Stimulated activated CD8-positive, alpha-beta memory T cell treated with anti-CD3 and anti-CD28 coated beads, Interleukin-7, amount 100 ng/mL, for 48 hours (primary cell): ENCODE measurements around the gene CLK2.
A peak's percentile ranks its signal among the peaks of the same experiment; 100 is the strongest.
"Not testable (repeated sequence)": the region's sequence is repeated elsewhere in the genome, so short reads cannot be mapped to it uniquely, and the experiment has no call there.

Experiments
- DNase-seq, 2 donors: peaks; one replicate each; pipeline ENCODE4 v3.0.0-alpha.2; 2020; ENCODE audit warnings: low read depth in 1 of 2; ENCODE audit errors: extremely low read depth in 1 of 2

CLK2 gene

DNA sequence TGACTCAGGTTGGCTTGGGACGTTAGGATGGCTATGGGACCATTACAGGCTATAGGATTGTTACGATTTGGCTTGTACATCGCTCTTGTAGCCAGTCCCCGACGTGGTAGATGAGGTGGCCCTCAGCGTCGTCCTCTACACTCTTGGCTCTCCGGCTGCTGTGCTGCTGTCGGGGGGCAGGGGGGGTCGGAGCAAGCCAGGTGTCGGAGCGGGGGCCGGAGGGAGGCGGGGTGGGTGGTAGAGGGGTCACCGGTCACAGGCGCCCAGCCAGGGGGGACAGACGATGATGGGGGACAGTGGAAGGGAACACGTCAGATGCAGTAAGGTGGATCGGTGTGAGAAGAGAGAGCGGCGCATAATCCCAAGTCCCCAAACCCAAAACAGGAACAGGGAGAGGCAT is 4.7 kb downstream of the CLK2 start:
- DNase-seq, result no peak

- no peak for DNase-seq
These were observed 5.9 kb downstream of the CLK2 start for GRCh38 chr1:155267373-155267772.

GRCh38 chr1:155266553-155266952 is 6.8 kb downstream of the CLK2 start:
- no peak for DNase-seq

GRCh38 chr1:155263067-155263466 is 10.2 kb downstream of the CLK2 start:
- no peak for DNase-seq

DNA sequence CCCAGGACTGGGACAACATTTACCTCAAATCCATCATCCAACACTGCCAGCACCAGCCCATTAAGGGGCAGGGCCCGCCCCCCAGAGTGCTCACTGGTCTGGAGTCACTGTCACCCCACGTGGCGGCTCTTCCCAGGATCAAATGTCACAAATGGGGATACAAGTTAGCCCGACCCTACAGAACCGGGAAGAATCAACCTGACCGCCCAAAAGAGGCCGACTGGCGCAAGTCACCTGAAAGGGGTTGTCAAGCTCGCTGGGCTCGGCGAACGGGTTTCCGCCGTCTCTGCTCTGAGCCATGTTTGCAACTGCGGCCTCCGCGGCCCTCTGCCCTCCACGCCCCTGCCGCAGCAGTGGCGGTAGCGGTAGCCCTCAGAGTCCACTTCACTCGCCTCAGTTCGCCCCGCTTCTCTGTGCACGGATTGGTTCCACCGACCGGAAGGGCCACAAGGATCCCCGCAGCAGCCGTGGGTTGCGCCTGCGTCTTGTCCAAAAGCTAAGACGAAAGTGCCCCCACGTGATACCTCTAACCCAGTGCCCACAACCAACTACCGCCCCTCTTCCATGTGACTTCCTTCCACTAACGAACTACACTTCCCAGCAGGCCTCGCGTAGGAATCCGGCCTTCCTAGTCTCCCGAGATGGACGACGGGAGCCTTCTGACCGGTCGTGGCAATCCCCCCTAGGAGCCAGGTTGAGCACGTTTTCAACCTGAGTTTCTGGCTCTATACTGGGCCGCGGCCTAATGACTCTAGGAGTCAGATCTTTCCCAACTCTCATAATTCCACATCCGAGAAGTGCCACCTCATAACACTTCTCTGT is 11.2 kb downstream of the CLK2 start, which contains the start of gene SCAMP3:
Gene SCAMP3, minus strand, starts transcription at position 509 of the 822 bp plus-strand sequence. Its CDS starts 209 bp downstream, at position 300.
- DNase-seq, result peak; percentile 75 to 93

- DNase-seq, result no peak
These were observed 11.8 kb downstream of the CLK2 start for GRCh38 chr1:155261493-155261851.

- no peak for DNase-seq
These were observed 13.0 kb downstream of the CLK2 start for GRCh38 chr1:155260276-155260675.

GRCh38 chr1:155256058-155256852 is 17.0 kb downstream of the CLK2 start:
- DNase-seq, result no peak

DNA sequence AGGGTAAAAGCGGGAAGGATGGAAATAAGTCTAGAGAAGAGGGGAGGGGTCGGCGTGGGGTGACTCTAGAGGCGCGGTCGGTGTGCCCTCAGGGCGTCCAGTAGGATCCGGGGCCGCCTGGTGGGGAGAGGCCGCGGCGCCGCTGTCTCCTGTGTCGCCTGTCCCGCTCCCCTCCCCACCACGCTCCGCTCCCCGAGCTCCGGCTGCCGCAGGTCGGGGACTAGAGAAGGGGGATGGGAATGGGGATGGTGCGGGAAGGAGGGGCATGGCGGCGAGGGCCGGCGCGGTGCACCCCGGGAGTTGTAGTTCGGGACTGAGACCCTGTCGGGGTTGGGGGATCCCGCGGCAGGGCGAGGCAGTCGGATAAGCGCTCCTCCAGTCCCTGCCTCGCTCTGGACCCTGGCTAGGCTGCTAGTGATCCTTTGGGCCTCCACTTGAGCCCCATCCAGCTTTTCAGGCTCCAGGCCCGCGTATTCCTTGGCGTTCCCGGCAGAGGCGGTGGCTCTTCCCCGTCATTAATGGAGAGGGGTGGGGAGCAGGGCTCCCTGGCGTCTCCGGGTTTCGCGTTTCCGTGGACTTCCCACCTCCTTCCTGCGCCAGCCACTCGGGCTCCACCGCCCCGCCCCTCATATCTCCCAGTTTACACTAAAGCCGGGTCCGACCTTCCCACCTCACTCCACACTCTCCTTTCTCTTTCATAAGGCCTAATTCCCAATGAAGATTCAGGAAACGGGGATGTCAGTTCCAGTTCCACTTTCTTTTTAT is 17.9 kb downstream of the CLK2 start, which contains the start of gene ENTREP3:
Gene ENTREP3, minus strand, starts transcription at position 241 of the 765 bp plus-strand sequence. CDS start 606 bp downstream, outside the sequence.
- DNase-seq, result peak; percentile 60 to 69

DNA sequence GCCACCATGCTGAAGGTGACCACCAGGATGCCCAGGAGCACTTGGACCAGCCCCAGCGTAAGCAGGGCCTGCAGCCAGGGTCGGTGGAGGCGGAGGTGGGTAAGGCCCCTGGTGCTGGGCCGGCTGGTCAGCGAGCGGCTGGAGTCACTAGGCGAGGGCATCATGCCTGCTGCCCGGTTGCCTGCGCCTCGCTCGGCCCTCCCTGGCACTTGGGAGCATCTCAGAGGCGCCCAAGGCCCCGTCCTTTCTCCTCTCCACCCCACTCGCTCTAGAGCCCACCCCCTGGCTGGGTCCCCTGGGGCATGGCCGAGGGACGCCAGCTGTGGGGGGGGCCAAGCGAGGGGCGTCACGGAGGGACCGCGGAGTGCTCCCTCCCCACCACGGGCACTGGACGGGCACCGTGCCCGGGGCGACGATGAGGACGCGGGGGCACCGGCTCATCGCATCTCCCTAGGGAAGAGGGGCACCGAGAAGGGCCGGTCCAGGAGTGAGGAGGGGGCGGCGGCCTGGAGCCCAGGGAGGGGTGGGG is 18.5 kb downstream of the CLK2 start:
- DNase-seq, result no peak

GRCh38 chr1:155254228-155254713 is 19.0 kb downstream of the CLK2 start:
- no peak for DNase-seq

DNA sequence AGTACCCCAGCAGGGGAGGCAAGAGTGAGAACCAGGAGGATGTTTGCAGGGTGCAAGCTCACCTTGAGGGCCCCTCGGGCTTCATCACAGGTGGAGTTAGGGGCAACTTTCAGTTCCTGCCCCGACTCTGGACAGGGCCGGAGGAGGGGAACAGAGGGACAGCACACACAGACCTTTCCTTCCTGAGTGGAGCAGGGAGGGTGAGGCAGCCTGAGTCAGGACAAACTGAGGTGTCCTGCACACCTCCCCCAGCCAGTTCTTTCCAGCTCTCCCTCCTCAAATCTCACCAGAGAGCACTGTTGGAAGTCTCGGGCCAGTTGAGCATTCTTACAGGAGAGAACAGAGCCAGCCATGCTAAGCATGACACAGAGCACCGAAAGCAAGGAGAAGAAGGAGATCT is 19.5 kb downstream of the CLK2 start:
- no peak for DNase-seq

DNA sequence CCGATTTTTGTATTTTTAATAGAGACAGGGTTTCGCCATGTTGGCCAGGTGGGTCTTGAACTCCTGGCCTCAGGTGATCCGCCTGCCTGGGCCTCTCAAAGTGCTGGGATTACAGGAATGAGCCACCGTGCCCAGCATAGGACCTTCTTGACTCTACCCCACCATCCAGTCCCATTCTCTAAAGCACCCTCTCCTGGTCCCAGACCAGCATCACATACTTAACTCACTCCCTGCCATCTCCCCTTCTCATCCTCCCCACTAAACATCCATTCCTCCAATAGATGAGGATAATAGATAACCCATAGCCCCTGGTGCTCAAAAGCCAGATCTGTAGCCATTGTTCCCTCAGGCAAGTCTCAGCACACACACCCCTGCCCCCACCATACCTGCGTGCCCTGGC is 20.1 kb downstream of the CLK2 start:
- no peak for DNase-seq

GRCh38 chr1:155251566-155251965 is 21.7 kb downstream of the CLK2 start:
- DNase-seq, result no peak

- peak; percentile 88 to 91 for DNase-seq
These were observed 22.5 kb downstream of the CLK2 start for GRCh38 chr1:155250633-155251449.

DNA sequence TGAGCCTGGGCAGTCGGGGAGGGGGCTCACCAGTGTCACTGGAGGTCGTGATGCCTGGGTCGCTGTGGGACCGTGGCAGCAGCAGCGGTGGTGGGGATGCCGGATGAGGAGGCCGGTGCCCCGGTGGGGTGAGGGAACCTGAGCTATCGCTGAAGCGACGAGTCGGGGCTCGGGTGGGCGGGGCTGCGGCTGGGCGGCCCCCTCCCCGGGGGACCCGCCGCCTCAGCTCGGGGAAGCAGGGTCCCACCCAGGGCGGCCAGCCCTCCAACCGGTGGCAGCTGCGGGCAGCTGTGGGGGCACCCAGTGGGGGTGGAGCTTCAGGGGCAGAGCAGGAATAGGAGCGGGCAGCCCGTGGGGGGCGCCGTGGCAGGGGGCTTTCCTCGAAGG is 23.1 kb downstream of the CLK2 start:
- DNase-seq, result no peak

- DNase-seq, result no peak
These were observed 25.4 kb downstream of the CLK2 start for GRCh38 chr1:155247667-155248553.

- not testable (repeated sequence) for DNase-seq
These were observed 26.5 kb downstream of the CLK2 start for GRCh38 chr1:155246796-155247195.

DNA sequence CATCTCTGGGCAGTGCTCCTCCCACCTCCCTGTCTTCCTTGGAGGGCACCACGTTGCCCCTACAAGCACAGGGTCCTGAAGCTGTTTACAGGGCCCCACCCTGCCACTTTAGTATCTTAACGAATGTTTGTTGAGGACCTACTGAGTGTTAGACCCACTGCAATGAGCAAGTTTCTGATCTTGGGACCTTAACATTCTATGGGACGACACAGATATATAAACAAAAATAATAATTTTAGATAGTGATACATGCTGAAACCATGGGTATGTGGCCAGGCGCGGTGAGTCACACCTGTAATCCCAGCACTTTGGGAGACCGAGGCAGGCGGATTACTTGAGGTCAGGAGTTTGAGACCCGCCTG is 28.2 kb downstream of the CLK2 start:
- no peak for DNase-seq
